Vagina (tissue), 2 donors: ENCODE measurements around the gene TRIM33. TPM values are rescaled to one million over a fixed set of nuclear protein-coding genes. Genes with fewer than 3 reads are reported as not detected.

Source experiments
- DNase-seq, 2 donors: peaks; one replicate each; pipeline ENCODE4 v3.0.0-alpha.2; 2017; ENCODE audit errors: extremely low spot score in 2 of 2
- H3K27ac ChIP-seq: fragments of 200-600 bp; sonication (generic); one replicate; pipeline ENCODE4 v1.5.1; 2019
- H3K27me3 ChIP-seq: fragments of 200-600 bp; sonication (generic); one replicate; pipeline ENCODE4 v1.5.1; 2019
- H3K36me3 ChIP-seq, 2 donors: fragments of 200-600 bp; sonication (generic); one replicate each; pipeline ENCODE4 v1.5.1; 2017 to 2019
- H3K4me1 ChIP-seq: fragments of 200-600 bp; sonication (generic); one replicate; pipeline ENCODE4 v1.5.1; 2019
- H3K4me3 ChIP-seq, 2 donors: fragments of 200-600 bp; sonication (generic); 1 replicate in 1 of 2; 2 replicates in 1 of 2; pipeline ENCODE4 v1.5.1; 2016 to 2019
- H3K9me3 ChIP-seq: fragments of 200-600 bp; sonication (generic); one replicate; pipeline ENCODE4 v1.5.1; 2019
- POLR2A ChIP-seq, 2 donors: fragments of 450-650 bp; IDR thresholded peaks; one replicate each; pipeline ENCODE4 v1.6.1; 2017; ENCODE audit warnings: antibody characterized with exemption in 2 of 2, mild to moderate bottlenecking in 2 of 2, moderate library complexity in 2 of 2
- POLR2AphosphoS5 ChIP-seq, 2 donors: sonication (generic); formaldehyde crosslinking; IDR thresholded peaks; one replicate each; pipeline ENCODE4 v1.9.0; 2017; ENCODE audit warnings: antibody characterized with exemption in 2 of 2, mild to moderate bottlenecking in 2 of 2, low read depth in 1 of 2; ENCODE audit not compliant: insufficient read depth in 1 of 2
- intact Hi-C: fragments of 100-400 bp; cut with DNase I; formaldehyde crosslinking; loops from one replicate; pipeline ENCODE4 v1.15.1; 2023
- total RNA-seq: library from RNA; depleted of rRNA; stranded (reverse); fragments of >200 nt; gene quantifications from one replicate; pipeline ENCODE4 v1.2.3, GENCODE V29; 2016
- TF ChIP-seq, protein P1 (sequence below), 3 experiments: fragments of 450-650 bp in 2 of 3; fragments of 200-600 bp in 1 of 3; sonication (generic) in 1 of 3; IDR thresholded peaks; one replicate each; pipeline ENCODE4 v1.5.1; 2017 to 2019; ENCODE audit warnings: antibody characterized with exemption in 3 of 3, mild to moderate bottlenecking in 2 of 3, moderate library complexity in 2 of 3

Gene TRIM33
- total RNA-seq, 1 donor from 2014 or later = 35.8 TPM

- intact Hi-C loops = no loop called here
Observed at GRCh38 chr1:114551400-114551799, 40.4 kb upstream of the TRIM33 start.

DNA sequence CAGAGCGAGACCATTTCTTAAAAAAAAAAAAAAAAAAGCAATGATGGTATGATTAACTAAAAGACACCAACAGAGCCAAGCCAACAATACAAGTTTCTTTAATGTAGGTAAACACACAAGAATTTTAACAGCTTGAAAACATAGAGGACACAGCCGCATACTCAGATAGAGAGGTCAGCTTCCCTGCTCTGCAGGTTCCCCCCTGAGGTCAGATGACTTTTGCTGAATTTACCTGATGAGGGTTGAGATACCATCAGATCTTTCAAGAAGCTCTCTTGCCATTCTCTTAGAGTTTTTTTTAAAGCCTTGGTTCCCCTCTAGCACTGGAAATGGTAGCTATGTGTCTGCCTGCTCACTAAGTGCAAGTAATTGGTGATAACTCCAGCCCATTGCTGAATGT is 39.3 kb upstream of the TRIM33 start:
- Histone ChIP-seq H3K9me3 (no peaks in the 10 kb centered on the region), H3K4me3 (no peak overlapping the region), H3K27me3 (no peaks in the 10 kb centered on the region), H3K27ac (no peak overlapping the region), H3K4me1 (no peaks in the 10 kb centered on the region), H3K36me3 (no peaks in the 10 kb centered on the region)
- DNase-seq = no peak
- TF ChIP-seq POLR2AphosphoS5 (IDR thresholded peaks at IDR 0.05; ENCODE audit: insufficient read depth in 1 of 2, low read depth in 1 of 2) (no peak), POLR2A (IDR thresholded peaks at IDR 0.05) (no peak)
- TF ChIP-seq, protein P1, sequence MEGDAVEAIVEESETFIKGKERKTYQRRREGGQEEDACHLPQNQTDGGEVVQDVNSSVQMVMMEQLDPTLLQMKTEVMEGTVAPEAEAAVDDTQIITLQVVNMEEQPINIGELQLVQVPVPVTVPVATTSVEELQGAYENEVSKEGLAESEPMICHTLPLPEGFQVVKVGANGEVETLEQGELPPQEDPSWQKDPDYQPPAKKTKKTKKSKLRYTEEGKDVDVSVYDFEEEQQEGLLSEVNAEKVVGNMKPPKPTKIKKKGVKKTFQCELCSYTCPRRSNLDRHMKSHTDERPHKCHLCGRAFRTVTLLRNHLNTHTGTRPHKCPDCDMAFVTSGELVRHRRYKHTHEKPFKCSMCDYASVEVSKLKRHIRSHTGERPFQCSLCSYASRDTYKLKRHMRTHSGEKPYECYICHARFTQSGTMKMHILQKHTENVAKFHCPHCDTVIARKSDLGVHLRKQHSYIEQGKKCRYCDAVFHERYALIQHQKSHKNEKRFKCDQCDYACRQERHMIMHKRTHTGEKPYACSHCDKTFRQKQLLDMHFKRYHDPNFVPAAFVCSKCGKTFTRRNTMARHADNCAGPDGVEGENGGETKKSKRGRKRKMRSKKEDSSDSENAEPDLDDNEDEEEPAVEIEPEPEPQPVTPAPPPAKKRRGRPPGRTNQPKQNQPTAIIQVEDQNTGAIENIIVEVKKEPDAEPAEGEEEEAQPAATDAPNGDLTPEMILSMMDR (IDR thresholded peaks at IDR 0.05) = no peak
- intact Hi-C loops = no loop called here

More at GRCh38 chr1:114551400-114551799, 40.4 kb upstream of the TRIM33 start:
- TF ChIP-seq, protein P1 (IDR thresholded peaks at IDR 0.05) = no peak
- TF ChIP-seq POLR2AphosphoS5 (IDR thresholded peaks at IDR 0.05; ENCODE audit: insufficient read depth in 1 of 2, low read depth in 1 of 2) = no peak
- no peak for TF ChIP-seq POLR2A (IDR thresholded peaks at IDR 0.05)
- Histone ChIP-seq H3K27me3 (no peaks in the 10 kb centered on the region), H3K27ac (no peak overlapping the region), H3K4me1 (no peaks in the 10 kb centered on the region), H3K36me3 (no peaks in the 10 kb centered on the region), H3K9me3 (no peaks in the 10 kb centered on the region), H3K4me3 (no peak overlapping the region)
- no peak for DNase-seq

DNA sequence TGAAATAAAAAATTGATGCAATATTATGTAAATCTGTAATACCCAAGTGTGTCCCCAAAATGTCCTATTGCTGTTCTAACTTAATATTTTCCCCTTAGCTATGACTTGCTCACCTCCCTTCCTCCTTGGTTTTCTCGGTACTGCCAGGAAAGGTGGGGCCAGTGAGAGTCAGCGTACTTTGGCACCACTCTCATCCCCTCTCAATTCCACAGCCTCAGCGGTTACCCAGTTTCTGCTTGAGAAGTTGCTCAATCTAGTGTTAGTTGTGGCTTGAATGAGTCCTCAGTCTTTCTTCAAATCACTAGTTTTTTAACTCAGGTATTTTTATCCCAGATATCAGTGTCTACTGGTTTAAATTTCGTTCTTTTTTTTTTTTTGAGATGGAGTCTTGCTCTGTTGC is 38.1 kb upstream of the TRIM33 start:
- Histone ChIP-seq H3K27me3 (no peaks in the 10 kb centered on the region), H3K27ac (no peak overlapping the region), H3K9me3 (no peaks in the 10 kb centered on the region), H3K4me3 (no peak overlapping the region), H3K36me3 (no peaks in the 10 kb centered on the region), H3K4me1 (no peaks in the 10 kb centered on the region)
- intact Hi-C loops = no loop called here
- TF ChIP-seq POLR2A (IDR thresholded peaks at IDR 0.05) (no peak), POLR2AphosphoS5 (IDR thresholded peaks at IDR 0.05; ENCODE audit: insufficient read depth in 1 of 2, low read depth in 1 of 2) (no peak)
- TF ChIP-seq, protein P1 (IDR thresholded peaks at IDR 0.05) = no peak
- no peak for DNase-seq

- H3K4me1 ChIP-seq = no peaks in the 10 kb centered on the region
- intact Hi-C loops = no loop called here
- DNase-seq = no peak
Observed at GRCh38 chr1:114547076-114547475, 36.1 kb upstream of the TRIM33 start.

GRCh38 chr1:114545796-114546195 is 34.8 kb upstream of the TRIM33 start:
- H3K36me3 ChIP-seq = no peaks in the 10 kb centered on the region
- no peaks in the 10 kb centered on the region for H3K9me3 ChIP-seq
- intact Hi-C loops = no loop called here
- no peaks in the 10 kb centered on the region for H3K4me1 ChIP-seq
- no peak overlapping the region for H3K27ac ChIP-seq
- DNase-seq = no peak
- no peak overlapping the region for H3K4me3 ChIP-seq
- TF ChIP-seq, protein P1 (IDR thresholded peaks at IDR 0.05) = no peak
- TF ChIP-seq POLR2AphosphoS5 (IDR thresholded peaks at IDR 0.05; ENCODE audit: insufficient read depth in 1 of 2, low read depth in 1 of 2) (no peak), POLR2A (IDR thresholded peaks at IDR 0.05) (no peak)
- no peaks in the 10 kb centered on the region for H3K27me3 ChIP-seq

More at GRCh38 chr1:114547076-114547475, 36.1 kb upstream of the TRIM33 start:
- TF ChIP-seq, protein P1 (IDR thresholded peaks at IDR 0.05) = no peak
- TF ChIP-seq POLR2AphosphoS5 (IDR thresholded peaks at IDR 0.05; ENCODE audit: insufficient read depth in 1 of 2, low read depth in 1 of 2) (no peak), POLR2A (IDR thresholded peaks at IDR 0.05) (no peak)
- Histone ChIP-seq H3K27me3 (no peaks in the 10 kb centered on the region), H3K4me3 (no peak overlapping the region), H3K36me3 (no peaks in the 10 kb centered on the region), H3K9me3 (no peaks in the 10 kb centered on the region), H3K27ac (no peak overlapping the region)
